K562 (cell line): Measurements from ENCODE around the gene ACTR1B. TPM values are rescaled to one million over a fixed set of nuclear protein-coding genes. Genes with fewer than 3 reads are reported as not detected.

ENCODE experiments used
- CAMTA2 ChIP-seq: fragments of 250-450 bp; sonication (Bioruptor Pico); conservative IDR thresholded peaks from 2 replicates; pipeline ENCODE4 v1.5.1; 2022
- ETS2 ChIP-seq: IDR thresholded peaks from 2 replicates; pipeline ENCODE4 v1.6.1; 2016; ENCODE audit warnings: borderline replicate concordance, missing genetic modification characterization, mild to moderate bottlenecking, moderate library complexity, missing compliant biosample characterization; ENCODE audit not compliant: poor library complexity, severe bottlenecking
- ETV6 ChIP-seq, 3 experiments: fragments of 150-350 bp in 1 of 3; sonication (generic) in 1 of 3; formaldehyde crosslinking in 1 of 3; IDR thresholded peaks; 2 replicates each; pipeline versions ENCODE4 v1.6.1 to v1.8.0; 2014 to 2022; ENCODE audit warnings: borderline replicate concordance in 2 of 3, low read depth in 2 of 3, antibody characterized with exemption in 1 of 3, low read length in 1 of 3, mild to moderate bottlenecking in 1 of 3, missing genetic modification reagents in 1 of 3
- HMGXB4 ChIP-seq: sonication (generic); formaldehyde crosslinking; IDR thresholded peaks from 2 replicates; pipeline ENCODE4 v1.8.1; 2023; ENCODE audit warnings: mild to moderate bottlenecking, missing genetic modification reagents
- PHF8 ChIP-seq: fragments of 200-600 bp; sonication (generic); IDR thresholded peaks from 2 replicates; pipeline ENCODE4 v1.6.1; 2012; ENCODE audit warnings: mixed run types, mild to moderate bottlenecking, inconsistent platforms, low read length, moderate library complexity, borderline replicate concordance
- ZBTB7A ChIP-seq: IDR thresholded peaks from 2 replicates; pipeline ENCODE4 v1.6.1; 2011; ENCODE audit warnings: low read depth, mild to moderate bottlenecking, low read length, moderate library complexity, borderline replicate concordance; ENCODE audit not compliant: control insufficient read depth
- ZNF121 ChIP-seq: sonication (generic); formaldehyde crosslinking; conservative IDR thresholded peaks from 2 replicates; pipeline ENCODE4 v1.8.0; 2022; ENCODE audit warnings: missing genetic modification reagents
- ZNF518B ChIP-seq: fragments of 250-450 bp; sonication (Bioruptor Pico); IDR thresholded peaks from 2 replicates; pipeline ENCODE4 v1.5.0; 2021; ENCODE audit warnings: mild to moderate bottlenecking, moderate library complexity
- ZSCAN32 ChIP-seq: fragments of 450-650 bp; formaldehyde crosslinking; IDR thresholded peaks from 2 replicates; pipeline ENCODE4 v1.4.0; 2020; ENCODE audit warnings: mild to moderate bottlenecking, moderate library complexity
- polyA plus RNA-seq, 8 experiments: library from polyadenylated mRNA; depleted of rRNA in 4 of 8; stranded (reverse) in 5 of 8; unstranded in 3 of 8; fragments of >200 nt; fragmentation: Nextera tagmentation in 2 of 8; fragmentation: Illumina TruSeq in 1 of 8; extraction: Ambion mirVana in 2 of 8; extraction: Trizol in 1 of 8; gene quantifications; 2 replicates each; pipeline versions ENCODE4 v1.2.1 to v1.2.3, GENCODE V29; 2011 to 2014; ENCODE audit warnings: inconsistent platforms in 1 of 8, missing spikeins in 1 of 8
- total RNA-seq, 7 experiments: library from RNA; depleted of rRNA in 6 of 7; stranded (reverse); fragments of >200 nt in 6 of 7; fragmentation: Illumina TruSeq in 2 of 7; extraction: Trizol in 2 of 7; gene quantifications; 2 replicates each; pipeline versions ENCODE4 v1.2.1 to v1.2.3, GENCODE V29; 2011 to 2021; ENCODE audit warnings: low replicate concordance in 1 of 7
- TF ChIP-seq, protein P1 (sequence below), 2 experiments: fragments of 450-650 bp; formaldehyde crosslinking in 1 of 2; IDR thresholded peaks; 2 replicates each; pipeline versions ENCODE4 v1.4.0 to v1.6.1; 2014 to 2020; ENCODE audit warnings: mild to moderate bottlenecking in 2 of 2, borderline replicate concordance in 1 of 2, low read depth in 1 of 2

The ACTR1B gene
- total and polyA plus RNA-seq, 9 of the 15 experiments (the other 6 are each of a cell fraction or from before 2014, with no cell fraction given), result 0.49 to 42.3 (median 22.5) TPM

DNA sequence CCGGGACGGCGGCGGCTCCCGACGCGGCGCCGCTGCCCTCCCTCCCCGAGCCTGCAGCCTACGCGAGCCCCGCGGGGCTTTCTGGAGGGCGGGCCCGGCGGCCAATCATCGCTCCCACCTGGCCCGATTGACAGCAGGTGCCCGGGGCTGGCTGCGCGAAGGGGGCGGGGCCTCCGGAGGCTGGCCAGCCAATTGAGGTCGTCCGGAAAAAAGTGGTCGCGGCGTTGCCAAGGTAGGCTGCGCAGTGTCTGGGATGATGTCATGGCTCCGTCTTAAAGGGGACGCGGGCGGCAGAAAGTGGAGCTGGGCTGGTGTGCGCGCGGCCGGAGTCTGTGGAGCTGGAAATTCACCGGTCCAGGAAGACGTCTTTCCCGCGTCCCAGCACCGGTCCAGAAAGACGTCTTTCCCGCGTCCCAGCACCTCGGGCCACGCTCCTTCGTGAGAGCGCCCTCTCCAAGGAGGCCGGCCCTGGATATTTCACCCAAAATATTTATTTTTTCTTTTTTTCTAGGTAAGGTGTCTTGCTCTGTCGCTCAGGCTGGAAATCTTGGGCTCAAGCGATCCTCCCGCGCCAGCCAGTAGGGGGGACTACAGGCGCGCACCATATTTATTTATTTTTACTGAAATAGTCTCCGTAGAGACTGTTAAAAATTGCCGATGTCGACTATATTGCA, at the start of gene ACTR1B (continued):
- TF ChIP-seq, protein P1, sequence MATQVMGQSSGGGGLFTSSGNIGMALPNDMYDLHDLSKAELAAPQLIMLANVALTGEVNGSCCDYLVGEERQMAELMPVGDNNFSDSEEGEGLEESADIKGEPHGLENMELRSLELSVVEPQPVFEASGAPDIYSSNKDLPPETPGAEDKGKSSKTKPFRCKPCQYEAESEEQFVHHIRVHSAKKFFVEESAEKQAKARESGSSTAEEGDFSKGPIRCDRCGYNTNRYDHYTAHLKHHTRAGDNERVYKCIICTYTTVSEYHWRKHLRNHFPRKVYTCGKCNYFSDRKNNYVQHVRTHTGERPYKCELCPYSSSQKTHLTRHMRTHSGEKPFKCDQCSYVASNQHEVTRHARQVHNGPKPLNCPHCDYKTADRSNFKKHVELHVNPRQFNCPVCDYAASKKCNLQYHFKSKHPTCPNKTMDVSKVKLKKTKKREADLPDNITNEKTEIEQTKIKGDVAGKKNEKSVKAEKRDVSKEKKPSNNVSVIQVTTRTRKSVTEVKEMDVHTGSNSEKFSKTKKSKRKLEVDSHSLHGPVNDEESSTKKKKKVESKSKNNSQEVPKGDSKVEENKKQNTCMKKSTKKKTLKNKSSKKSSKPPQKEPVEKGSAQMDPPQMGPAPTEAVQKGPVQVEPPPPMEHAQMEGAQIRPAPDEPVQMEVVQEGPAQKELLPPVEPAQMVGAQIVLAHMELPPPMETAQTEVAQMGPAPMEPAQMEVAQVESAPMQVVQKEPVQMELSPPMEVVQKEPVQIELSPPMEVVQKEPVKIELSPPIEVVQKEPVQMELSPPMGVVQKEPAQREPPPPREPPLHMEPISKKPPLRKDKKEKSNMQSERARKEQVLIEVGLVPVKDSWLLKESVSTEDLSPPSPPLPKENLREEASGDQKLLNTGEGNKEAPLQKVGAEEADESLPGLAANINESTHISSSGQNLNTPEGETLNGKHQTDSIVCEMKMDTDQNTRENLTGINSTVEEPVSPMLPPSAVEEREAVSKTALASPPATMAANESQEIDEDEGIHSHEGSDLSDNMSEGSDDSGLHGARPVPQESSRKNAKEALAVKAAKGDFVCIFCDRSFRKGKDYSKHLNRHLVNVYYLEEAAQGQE (IDR thresholded peaks at IDR 0.05; ENCODE audit: borderline replicate concordance), result no peak; the same call in 1 of the 2 replicates
- TF ChIP-seq, protein P1 (CRISPR knock-in tag; IDR thresholded peaks at IDR 0.05; ENCODE audit: low read depth), result no peak
- TF ChIP-seq ZSCAN32 (no peak), ZNF121 (CRISPR knock-in tag) (no peak), CAMTA2 (CRISPR knock-in tag) (no peak), ETV6 (IDR thresholded peaks at IDR 0.05; ENCODE audit: borderline replicate concordance in 1 of 2, low read depth in 2 of 2, low read length in 1 of 2) (no peak), ETV6 (CRISPR knock-in tag; IDR thresholded peaks at IDR 0.05; ENCODE audit: borderline replicate concordance) (no peak), ZNF518B (CRISPR knock-in tag) (no peak), PHF8 (peak; percentile 82), ZBTB7A (no peak), ETS2 (no peak), HMGXB4 (no peak)
